Measurements from ENCODE around the gene RPS6KA6.

The RPS6KA6 gene

DNA sequence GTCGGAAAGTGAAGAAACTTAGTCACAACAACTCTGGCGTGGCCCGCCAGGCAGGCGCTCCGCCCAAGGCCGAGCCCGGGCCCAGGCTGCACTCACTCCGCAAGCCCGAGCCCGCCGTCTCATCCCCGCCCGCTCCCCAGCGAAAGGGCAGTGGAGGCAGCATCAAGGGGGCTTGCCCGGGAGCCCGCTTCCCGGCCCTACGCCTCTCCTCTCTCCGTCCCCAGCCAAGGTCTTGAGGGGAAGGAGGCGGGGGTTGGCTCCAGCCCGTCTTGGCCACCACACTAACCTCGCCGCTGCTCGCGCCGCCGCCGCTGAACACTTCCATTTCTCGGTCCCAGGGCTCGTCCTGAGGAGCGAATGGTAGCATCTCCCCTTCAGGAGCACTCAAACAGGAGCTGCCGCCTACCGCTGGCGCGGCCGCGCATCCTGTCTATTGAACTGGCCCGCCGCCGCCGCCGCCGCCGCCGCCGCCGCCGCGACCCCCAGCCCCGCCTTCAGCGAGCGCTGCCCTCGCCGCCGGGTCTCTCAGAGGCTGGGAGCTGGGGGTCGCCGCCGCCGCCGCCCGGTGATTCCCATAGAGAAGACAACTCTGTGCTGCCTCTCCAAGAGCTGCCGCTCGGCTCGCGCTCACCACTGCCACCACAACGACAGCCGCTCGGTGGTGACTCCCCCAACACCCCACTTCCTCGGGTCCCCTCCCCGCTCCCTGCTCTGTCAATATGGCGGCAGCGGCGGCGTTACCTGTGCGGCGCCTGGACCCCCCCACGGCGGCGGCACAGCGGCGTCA, at the start of gene RPS6KA6:
RPS6KA6 (minus strand) TSS at position 667 of the 787 bp plus-strand sequence; CDS start at position 367, 300 bp downstream.
- no peak for DNase-seq (ENCODE audit: low read depth in 3 of 3)

DNA sequence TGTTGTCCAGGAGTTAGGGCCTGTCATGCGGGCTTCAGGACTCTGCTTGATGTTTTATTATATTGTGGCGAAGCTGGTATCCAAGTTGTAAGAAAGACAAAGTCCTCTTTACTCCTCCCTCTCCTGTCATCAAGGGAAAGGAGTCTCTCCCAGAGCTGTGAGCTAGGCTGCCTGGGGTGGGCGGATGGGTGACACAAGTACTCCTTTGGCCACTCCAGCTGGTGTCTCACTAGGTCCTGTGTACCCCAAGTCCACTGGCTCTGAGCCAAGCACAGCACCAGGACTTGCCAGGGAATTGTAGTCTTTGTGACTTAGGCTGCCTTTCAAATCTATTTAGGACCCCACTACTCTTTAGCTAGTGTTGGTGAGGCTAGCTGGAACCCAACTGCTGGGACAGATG, 36.7 kb upstream of the RPS6KA6 start:
- DNase-seq (ENCODE audit: low read depth in 3 of 3) = no peak

GRCh38 chrX:84223261-84223660, 35.3 kb upstream of the RPS6KA6 start:
- DNase-seq (ENCODE audit: low read depth in 3 of 3) = no peak

DNA sequence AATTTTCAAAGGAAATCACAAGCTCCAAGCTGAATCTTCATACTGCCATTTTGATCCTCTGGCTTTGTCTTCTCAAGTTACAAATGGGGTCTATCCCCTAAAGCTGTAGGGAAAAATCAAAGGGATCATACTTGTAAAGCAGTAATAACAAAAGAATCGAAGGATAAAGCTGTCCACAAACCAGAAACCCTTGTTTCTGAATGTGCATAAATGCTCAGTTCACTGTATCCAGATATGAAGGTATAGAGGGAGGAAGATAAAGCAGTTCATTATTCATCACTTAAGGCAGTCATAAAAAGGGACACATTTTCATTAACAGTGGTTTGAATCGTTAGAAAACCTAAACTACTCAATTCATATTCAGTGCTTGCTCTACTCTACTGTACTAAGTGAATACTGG, 33.2 kb upstream of the RPS6KA6 start:
- no peak for DNase-seq (ENCODE audit: low read depth in 3 of 3)

DNA sequence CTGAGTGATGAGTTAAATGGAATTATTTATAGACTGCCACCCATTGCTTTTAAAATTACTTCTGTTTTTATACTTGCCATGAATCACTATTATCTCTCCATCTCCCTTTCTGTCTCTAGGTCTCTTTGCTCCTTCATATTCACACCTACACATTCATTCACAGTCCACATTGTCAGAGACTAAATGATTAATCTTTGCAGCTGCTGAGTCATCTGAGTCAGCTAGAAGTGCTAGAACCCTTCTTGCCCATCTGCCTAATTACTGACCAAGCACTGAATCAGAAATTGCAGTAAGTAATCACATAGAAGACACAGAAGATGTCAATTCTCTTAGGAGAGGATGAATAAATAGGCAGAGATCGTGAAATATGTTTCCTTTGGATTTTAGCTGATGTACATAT, 31.6 kb upstream of the RPS6KA6 start:
- DNase-seq (ENCODE audit: low read depth in 3 of 3) = no peak

DNA sequence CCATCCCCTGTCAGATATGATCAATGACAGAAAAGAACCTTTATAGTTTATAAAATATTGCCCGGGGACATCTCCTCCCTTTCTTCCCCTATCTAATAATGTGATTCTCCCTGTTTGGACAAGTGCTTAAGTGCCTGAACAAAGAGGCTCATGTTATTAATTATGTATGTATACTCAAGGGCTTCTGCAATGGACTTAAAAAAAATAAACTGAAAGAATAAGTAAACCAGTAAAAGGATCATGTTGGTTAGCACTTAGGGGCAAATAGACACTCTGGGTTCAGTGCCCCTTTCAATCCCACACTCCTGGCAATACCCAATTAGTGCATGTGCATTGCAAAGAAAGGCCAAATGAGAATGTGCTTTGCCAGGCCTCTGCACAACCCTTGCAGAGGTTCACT, 30.7 kb upstream of the RPS6KA6 start:
- DNase-seq (ENCODE audit: low read depth in 3 of 3) = no peak

GRCh38 chrX:84216881-84217280, 28.9 kb upstream of the RPS6KA6 start:
- no peak for DNase-seq (ENCODE audit: low read depth in 3 of 3)

DNA sequence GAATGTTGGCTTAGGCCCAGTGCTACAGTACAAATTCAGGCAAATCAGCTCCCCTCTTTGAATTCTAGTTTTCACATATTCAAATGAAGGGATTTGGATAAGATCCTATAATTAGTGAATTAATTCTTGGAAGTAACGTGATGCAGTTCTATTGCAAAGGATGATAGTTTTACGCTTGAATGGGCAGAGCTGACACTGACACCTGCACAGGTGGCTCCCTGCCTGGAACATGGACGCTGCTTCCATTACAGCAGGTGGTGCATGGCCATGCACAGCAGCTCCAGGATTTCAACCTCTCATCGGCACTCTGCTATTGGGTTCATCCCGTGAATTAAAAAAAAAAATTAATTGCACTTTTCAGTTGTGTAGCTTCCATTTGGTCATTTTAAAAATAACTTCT, 28.4 kb upstream of the RPS6KA6 start:
- no peak for DNase-seq (ENCODE audit: low read depth in 3 of 3)

DNA sequence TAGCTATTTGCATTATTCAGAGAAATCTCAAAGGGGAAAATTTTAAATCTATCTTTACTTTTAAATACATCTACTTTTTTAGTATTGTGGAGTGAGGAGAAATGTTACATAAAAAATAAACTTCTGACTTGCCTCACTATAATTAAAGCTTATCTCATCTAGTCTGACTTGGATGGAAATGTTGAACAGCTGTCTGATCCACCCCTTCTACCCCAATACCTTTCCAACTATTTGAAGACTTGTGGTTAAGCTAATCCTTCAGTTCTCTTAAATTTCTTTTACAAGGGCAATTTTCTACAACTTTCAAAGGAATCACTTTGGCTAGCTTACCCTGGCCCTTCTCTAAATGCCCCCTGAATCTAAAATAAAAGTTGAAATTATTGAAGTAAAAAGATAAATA, 17.3 kb upstream of the RPS6KA6 start:
- DNase-seq (ENCODE audit: low read depth in 3 of 3) = no peak

- DNase-seq (ENCODE audit: low read depth in 3 of 3) = no peak
These were observed 11.7 kb upstream of the RPS6KA6 start for GRCh38 chrX:84199688-84200087.

GRCh38 chrX:84197550-84197949, 9.6 kb upstream of the RPS6KA6 start:
- no peak for DNase-seq (ENCODE audit: low read depth in 3 of 3)

GRCh38 chrX:84192006-84192405, 4.0 kb upstream of the RPS6KA6 start:
- no peak for DNase-seq (ENCODE audit: low read depth in 3 of 3)

- no peak for DNase-seq (ENCODE audit: low read depth in 3 of 3)
These were observed 1.1 kb upstream of the RPS6KA6 start for GRCh38 chrX:84189125-84189524.

DNA sequence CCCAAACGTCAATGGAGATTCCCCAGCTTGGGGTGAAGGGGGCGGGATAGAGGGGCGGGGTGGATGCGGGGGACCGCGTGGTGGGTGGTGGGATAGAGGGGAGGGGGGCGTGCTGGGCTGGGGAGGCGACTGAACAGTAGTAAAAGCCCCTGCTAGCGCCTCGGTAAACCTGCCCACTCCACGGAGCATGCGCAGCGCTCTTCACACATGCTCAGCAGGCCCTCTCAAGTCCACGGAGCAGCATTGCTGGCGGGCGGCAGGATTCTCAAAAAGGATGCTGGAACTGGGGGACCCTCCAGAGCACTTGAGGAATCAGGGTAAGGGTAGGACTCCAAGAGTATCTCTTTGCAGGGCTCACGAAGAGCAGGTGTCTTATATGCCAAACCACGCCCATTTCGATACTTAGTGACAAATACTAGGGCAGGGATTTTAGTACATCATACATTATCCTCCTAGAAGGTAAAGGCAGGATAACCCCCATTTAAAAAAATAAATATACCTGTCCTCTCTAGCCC, 378 bp upstream of the RPS6KA6 start:
- DNase-seq (ENCODE audit: low read depth in 3 of 3) = no peak

GRCh38 chrX:84186603-84187532, 1.1 kb downstream of the RPS6KA6 start:
- no peak for DNase-seq (ENCODE audit: low read depth in 3 of 3)

GRCh38 chrX:84182516-84182915, 5.5 kb downstream of the RPS6KA6 start:
- DNase-seq (ENCODE audit: low read depth in 3 of 3) = no peak

- no peak for DNase-seq (ENCODE audit: low read depth in 3 of 3)
These were observed 12.0 kb downstream of the RPS6KA6 start for GRCh38 chrX:84175958-84176357.

DNA sequence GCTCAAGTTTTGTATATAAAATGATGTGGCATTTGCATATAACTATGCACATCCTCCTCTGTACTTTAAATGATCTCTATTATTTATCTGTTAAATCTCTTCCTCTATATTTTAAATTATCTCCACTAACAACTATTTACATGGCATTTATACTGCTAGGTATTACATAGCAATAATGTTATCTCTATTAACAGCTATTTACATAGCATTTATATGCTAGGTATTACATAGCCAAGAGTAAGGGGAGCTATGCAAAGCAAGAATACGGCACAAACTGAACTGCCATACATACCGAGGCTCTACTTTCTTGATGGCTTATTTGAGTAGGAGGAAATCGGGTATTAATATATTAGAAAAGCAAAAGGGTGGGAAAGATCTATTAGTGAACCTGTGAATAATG, 12.7 kb downstream of the RPS6KA6 start:
- no peak for DNase-seq (ENCODE audit: low read depth in 3 of 3)

- no peak for DNase-seq (ENCODE audit: low read depth in 3 of 3)
These were observed 13.7 kb downstream of the RPS6KA6 start for GRCh38 chrX:84174348-84174747.

- DNase-seq (ENCODE audit: low read depth in 3 of 3) = no peak
These were observed 17.1 kb downstream of the RPS6KA6 start for GRCh38 chrX:84170931-84171330.

GRCh38 chrX:84168574-84168973, 19.4 kb downstream of the RPS6KA6 start:
- DNase-seq (ENCODE audit: low read depth in 3 of 3) = no peak

GRCh38 chrX:84168095-84168494, 19.9 kb downstream of the RPS6KA6 start:
- no peak for DNase-seq (ENCODE audit: low read depth in 3 of 3)

DNA sequence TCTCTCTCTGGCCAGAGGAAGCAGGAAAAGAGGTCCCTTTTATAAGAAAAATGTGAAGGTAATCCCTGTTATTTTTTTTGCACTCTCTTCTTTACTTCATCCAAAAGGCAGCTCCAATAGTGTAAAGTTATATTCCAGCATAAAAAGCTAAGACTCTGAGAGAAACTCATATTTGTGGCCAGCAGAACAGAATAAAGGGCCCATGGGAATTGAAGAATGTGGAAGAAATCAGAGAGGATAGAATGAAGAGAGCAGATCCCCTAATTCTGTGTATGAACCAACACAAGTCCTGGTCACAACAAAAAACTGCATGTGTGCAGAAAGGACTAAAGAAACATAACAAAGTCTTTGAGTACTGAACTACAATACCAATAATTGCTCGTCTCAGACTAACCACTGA, 22.3 kb downstream of the RPS6KA6 start:
- DNase-seq (ENCODE audit: low read depth in 3 of 3) = no peak

Data from stimulated activated CD4-positive, alpha-beta T cell treated with anti-CD3 and anti-CD28 coated beads, TNF-alpha, amount 100 ng/mL, for 48 hours (primary cell).